K562 (cell line): ENCODE measurements around the gene GLB1L3. TPM values are rescaled to one million over a fixed set of nuclear protein-coding genes. Genes with fewer than 3 reads are reported as not detected.
A peak's percentile ranks its signal among the peaks of the same experiment; 100 is the strongest.

ENCODE experiments used
- ATAC-seq: fragments of 200-7000 bp; cut with Tn5 transposase; 3 replicates; pipeline ENCODE4 v1.9.1; 2020; ENCODE audit warnings: moderate library complexity
- BruUV-seq: library from RNA; stranded (reverse); fragments of 400-500 nt; replicated peaks from 2 replicates; lab custom pipeline; 2021; lab: Mats Ljungman, UMichigan
- CTCF ChIA-PET: fragments of 300-600 bp; formaldehyde crosslinking; extraction: SDS; loops from one replicate; lab custom pipeline; 2021; ENCODE audit warnings: low intra/inter-chr PET ratio; lab: Yijun Ruan, JAX
- POLR2A ChIA-PET: fragments of 300-600, 350-650 bp; sonication (Branson Sonifier 250); formaldehyde crosslinking; extraction: SDS; loops from one replicate; lab custom pipeline; 2021; ENCODE audit warnings: antibody characterized with exemption, inconsistent platforms; lab: Yijun Ruan, JAX
- DNase-seq, 4 experiments: peaks; one replicate each; pipeline versions ENCODE4 v3.0.0 to v3.0.0-alpha.2; 2011 to 2018; ENCODE audit warnings: low spot score in 3 of 4, mixed read lengths in 3 of 4; ENCODE audit errors: extremely low read depth in 1 of 4
- FAIRE-seq: peaks from 2 replicates; lab custom pipeline; 2011; peaks lifted over from hg19 to GRCh38; lab: Jason Lieb, UNC
- H2AFZ ChIP-seq: 2 replicates; pipeline ENCODE4 v1.6.0; 2011; ENCODE audit warnings: low read depth, low read length, control low read depth, inconsistent platforms
- H3K27ac ChIP-seq: fragments of 200-600 bp; 3 replicates; pipeline ENCODE4 v1.8.0; 2011; ENCODE audit warnings: low read depth, mild to moderate bottlenecking, control low read depth, inconsistent platforms, low read length, moderate library complexity, mixed read lengths; ENCODE audit errors: extremely low read depth
- H3K27me3 ChIP-seq, 2 experiments: fragments of 300-600 bp in 1 of 2; 2 replicates in 1 of 2; 3 replicates in 1 of 2; pipeline versions ENCODE4 v1.6.0 to v1.8.0; 2011; ENCODE audit warnings: inconsistent platforms in 2 of 2, low read length in 2 of 2, mild to moderate bottlenecking in 1 of 2, mixed read lengths in 1 of 2, moderate library complexity in 1 of 2; ENCODE audit not compliant: control insufficient read depth in 2 of 2, insufficient read depth in 2 of 2
- H3K36me3 ChIP-seq: fragments of 300-600 bp; 3 replicates; pipeline ENCODE4 v1.8.0; 2011; ENCODE audit warnings: mild to moderate bottlenecking, low read length, inconsistent platforms; ENCODE audit not compliant: control insufficient read depth, insufficient read depth
- H3K4me1 ChIP-seq, 2 experiments: fragments of 200-600 bp in 1 of 2; replicated peaks in 1 of 2; 2 replicates in 1 of 2; 3 replicates in 1 of 2; pipeline versions ENCODE4 v1.5.1 to v1.8.0; 2011; ENCODE audit warnings: inconsistent platforms in 2 of 2, low read length in 2 of 2, mild to moderate bottlenecking in 1 of 2, mixed read lengths in 1 of 2, moderate library complexity in 1 of 2; ENCODE audit not compliant: control insufficient read depth in 2 of 2, insufficient read depth in 2 of 2
- H3K4me2 ChIP-seq: 2 replicates; pipeline ENCODE4 v1.6.1; 2011; ENCODE audit warnings: low read length, control low read depth, inconsistent platforms, mixed read lengths; ENCODE audit not compliant: insufficient read depth
- H3K4me3 ChIP-seq: fragments of 200-600 bp; sonication (generic), shearing (Covaris generic); 2 replicates; pipeline ENCODE4 v1.5.1; 2016; ENCODE audit warnings: control low read depth, inconsistent platforms
- H3K79me2 ChIP-seq: fragments of 200-600 bp; 3 replicates; pipeline ENCODE4 v1.8.0; 2011; ENCODE audit warnings: low read length, inconsistent platforms; ENCODE audit not compliant: control insufficient read depth, insufficient read depth
- H3K9ac ChIP-seq, 2 experiments: 2 replicates each; pipeline versions ENCODE4 v1.6.0 to v1.6.1; 2011; ENCODE audit warnings: low read depth in 2 of 2, low read length in 2 of 2, control low read depth in 1 of 2, inconsistent platforms in 1 of 2, mild to moderate bottlenecking in 1 of 2, mixed read lengths in 1 of 2; ENCODE audit not compliant: insufficient read depth in 1 of 2
- H3K9me1 ChIP-seq: one replicate; pipeline ENCODE4 v1.6.0; 2011; ENCODE audit warnings: inconsistent platforms, mild to moderate bottlenecking, low read length, moderate library complexity; ENCODE audit not compliant: control insufficient read depth, insufficient read depth
- H3K9me3 ChIP-seq: replicated peaks from 2 replicates; pipeline ENCODE4 v1.5.1; 2011; ENCODE audit warnings: low read depth, low read length, inconsistent platforms; ENCODE audit not compliant: control insufficient read depth, insufficient read depth
- H4K20me1 ChIP-seq: replicated peaks from 2 replicates; pipeline ENCODE4 v1.6.1; 2011; ENCODE audit warnings: low read length, inconsistent platforms, mixed read lengths; ENCODE audit not compliant: control insufficient read depth, insufficient read depth
- SNAPC5 ChIP-seq: fragments of 250-450 bp; sonication (Bioruptor Pico); IDR thresholded peaks from 2 replicates; pipeline ENCODE4 v1.8.0; 2021; ENCODE audit warnings: moderate library complexity, mild to moderate bottlenecking, inconsistent platforms
- TFAP4 ChIP-seq: sonication (generic); formaldehyde crosslinking; IDR thresholded peaks from 2 replicates; pipeline ENCODE4 v1.8.0; 2022; ENCODE audit warnings: missing genetic modification reagents, mild to moderate bottlenecking, moderate library complexity, borderline replicate concordance
- WGBS: fragments of 100-300 bp; shearing (Covaris generic); methylation state at CpG from one replicate; pipeline ENCODE4 v1.1.6; 2016; ENCODE audit warnings: low coverage, mixed read lengths; ENCODE audit not compliant: insufficient coverage; ENCODE audit errors: missing lambda C conversion rate; 5-methylcytosine and 5-hydroxymethylcytosine counted together
- in situ Hi-C: fragments of 300-500 bp; cut with MboI; formaldehyde crosslinking; loops from 4 replicates; pipeline ENCODE4 v1.15.0; 2018; ENCODE audit warnings: inconsistent platforms, mixed read lengths
- intact Hi-C: fragments of 100-400 bp; cut with micrococcal nuclease; formaldehyde crosslinking; loops from 2 replicates; pipeline ENCODE4 v1.14.2; 2022
- polyA plus RNA-seq, 8 experiments: library from polyadenylated mRNA; depleted of rRNA in 4 of 8; stranded (reverse) in 5 of 8; unstranded in 3 of 8; fragments of >200 nt; fragmentation: Nextera tagmentation in 2 of 8; fragmentation: Illumina TruSeq in 1 of 8; extraction: Ambion mirVana in 2 of 8; extraction: Trizol in 1 of 8; gene quantifications; 2 replicates each; pipeline versions ENCODE4 v1.2.1 to v1.2.3, GENCODE V29; 2011 to 2014; ENCODE audit warnings: inconsistent platforms in 1 of 8, missing spikeins in 1 of 8
- total RNA-seq, 7 experiments: library from RNA; depleted of rRNA in 6 of 7; stranded (reverse); fragments of >200 nt in 6 of 7; fragmentation: Illumina TruSeq in 2 of 7; extraction: Trizol in 2 of 7; gene quantifications; 2 replicates each; pipeline versions ENCODE4 v1.2.1 to v1.2.3, GENCODE V29; 2011 to 2021; ENCODE audit warnings: low replicate concordance in 1 of 7

GLB1L3 gene
- total and polyA plus RNA-seq, 9 of the 15 experiments (the other 6 are each of a cell fraction or from before 2014, with no cell fraction given): 0.18 to 3.3 (median 0.49) TPM

GRCh38 chr11:134333946-134334345, 57.8 kb downstream of the GLB1L3 start:
- DNase-seq: no peak
- Histone ChIP-seq H3K27me3 (peaks cover 4 to 5% of the 10 kb centered on the region in 2 experiments; a peak in 3 of 5 replicates), H3K4me2 (no peak overlapping the region), H2AFZ (no peak overlapping the region), H3K79me2 (0 out of 3 replicates have a peak, but pooled peaks cover 2% of the 10 kb centered on the region), H3K4me1 (peaks cover 8% of the 10 kb centered on the region in 2 experiments; a peak in 3 of 5 replicates), H4K20me1 (no peaks in the 10 kb centered on the region), H3K4me3 (no peak overlapping the region), H3K27ac (no peak overlapping the region), H3K9me3 (no peaks in the 10 kb centered on the region), H3K9me1 (no peaks in the 10 kb centered on the region), H3K36me3 (no peaks in the 10 kb centered on the region), H3K9ac (no peak overlapping the region)
- in situ Hi-C loops: no loop called here
- BruUV-seq: no TSS peak
- WGBS: 58% methylated on average over 2 of the region's 3 CpGs
- ChIA-PET POLR2A (interaction anchor here (1.2 kb wide), 1 partner anchor 10 kb away, joined by 3 read pairs; no protein-coding TSS in a partner anchor), CTCF (no interaction called here)
- TF ChIP-seq TFAP4 (CRISPR knock-in tag) (peak; percentile 33; the same call in 1 of the 2 replicates), SNAPC5 (CRISPR knock-in tag) (no peak)
- intact Hi-C loops: no loop called here
- no peak for ATAC-seq
- no peak for FAIRE-seq
